H9 (cell line): ENCODE measurements around the gene NHLH1. TPM values are rescaled to one million over a fixed set of nuclear protein-coding genes. Genes with fewer than 3 reads are reported as not detected.
"Not testable (repeated sequence)": the region's sequence is repeated elsewhere in the genome, so short reads cannot be mapped to it uniquely, and the experiment has no call there.

Experiments used
- DNase-seq: peaks from one replicate; pipeline ENCODE4 v3.0.0-alpha.2; 2017
- H2AFZ ChIP-seq: one replicate; pipeline ENCODE4 v1.6.1; 2013; ENCODE audit warnings: mild to moderate bottlenecking, low read length, control low read depth, moderate library complexity
- H2AK5ac ChIP-seq: 2 replicates; pipeline ENCODE4 v1.6.1; 2013; ENCODE audit warnings: low read length, control low read depth, mixed read lengths; ENCODE audit not compliant: insufficient read length
- H2BK120ac ChIP-seq: one replicate; pipeline ENCODE4 v1.6.1; 2013; ENCODE audit warnings: low read depth, mild to moderate bottlenecking, low read length, control low read depth, inconsistent platforms; ENCODE audit not compliant: poor library complexity, severe bottlenecking
- H2BK12ac ChIP-seq: 2 replicates; pipeline ENCODE4 v1.6.1; 2013; ENCODE audit warnings: low read length, control low read depth, mixed read lengths, low read depth; ENCODE audit not compliant: insufficient read length
- H2BK15ac ChIP-seq: 2 replicates; pipeline ENCODE4 v1.6.1; 2013; ENCODE audit warnings: low read depth, low read length, control low read depth
- H2BK20ac ChIP-seq: one replicate; pipeline ENCODE4 v1.6.1; 2013; ENCODE audit warnings: low read depth, mild to moderate bottlenecking, low read length, control low read depth, inconsistent platforms; ENCODE audit not compliant: poor library complexity, severe bottlenecking
- H2BK5ac ChIP-seq: 2 replicates; pipeline ENCODE4 v1.6.1; 2013; ENCODE audit warnings: low read length, control low read depth, mixed read lengths; ENCODE audit not compliant: insufficient read length
- H3K14ac ChIP-seq: 2 replicates; pipeline ENCODE4 v1.6.1; 2013; ENCODE audit warnings: low read length, control low read depth; ENCODE audit not compliant: insufficient read depth
- H3K18ac ChIP-seq: 2 replicates; pipeline ENCODE4 v1.6.1; 2013; ENCODE audit warnings: low read depth, mild to moderate bottlenecking, mixed read lengths, low read length, control low read depth; ENCODE audit not compliant: insufficient read length
- H3K23ac ChIP-seq: 2 replicates; pipeline ENCODE4 v1.6.1; 2013; ENCODE audit warnings: low read length, control low read depth, mixed read lengths, low read depth; ENCODE audit not compliant: insufficient read length
- H3K23me2 ChIP-seq: 2 replicates; pipeline ENCODE4 v1.6.1; 2013; ENCODE audit warnings: low read depth, mild to moderate bottlenecking, mixed read lengths, low read length, control low read depth; ENCODE audit not compliant: insufficient read length, poor library complexity, severe bottlenecking
- H3K27ac ChIP-seq: 2 replicates; pipeline ENCODE4 v1.5.1; 2013; ENCODE audit warnings: low read length, control low read depth, mixed read lengths, low read depth; ENCODE audit not compliant: insufficient read length
- H3K27me3 ChIP-seq: 2 replicates; pipeline ENCODE4 v1.6.1; 2013; ENCODE audit warnings: low read length, control low read depth, inconsistent platforms; ENCODE audit not compliant: insufficient read depth
- H3K4ac ChIP-seq: 2 replicates; pipeline ENCODE4 v1.6.1; 2013; ENCODE audit warnings: low read depth, mild to moderate bottlenecking, control low read depth, inconsistent platforms, low read length, moderate library complexity
- H3K4me1 ChIP-seq: 2 replicates; pipeline ENCODE4 v1.6.1; 2013; ENCODE audit warnings: low read length, control low read depth, inconsistent platforms; ENCODE audit not compliant: insufficient read depth
- H3K4me2 ChIP-seq: 2 replicates; pipeline ENCODE4 v1.6.1; 2013; ENCODE audit warnings: low read length, control low read depth, mixed read lengths; ENCODE audit not compliant: insufficient read length, insufficient read depth
- H3K56ac ChIP-seq: 2 replicates; pipeline ENCODE4 v1.6.1; 2013; ENCODE audit warnings: low read depth, mild to moderate bottlenecking, mixed read lengths, low read length, control low read depth; ENCODE audit not compliant: insufficient read length
- H3K79me1 ChIP-seq: 2 replicates; pipeline ENCODE4 v1.6.1; 2013; ENCODE audit warnings: low read depth, mild to moderate bottlenecking, moderate library complexity, low read length, control low read depth, inconsistent platforms; ENCODE audit not compliant: insufficient read depth, poor library complexity, severe bottlenecking
- H3K79me2 ChIP-seq: 2 replicates; pipeline ENCODE4 v1.6.1; 2013; ENCODE audit warnings: low read length, control low read depth, inconsistent platforms; ENCODE audit not compliant: insufficient read depth
- H3K9ac ChIP-seq: 2 replicates; pipeline ENCODE4 v1.6.1; 2013; ENCODE audit warnings: low read length, control low read depth, mixed read lengths; ENCODE audit not compliant: insufficient read length; ENCODE audit errors: extremely low read depth
- H3K9me3 ChIP-seq: one replicate; pipeline ENCODE4 v1.6.1; 2013; ENCODE audit warnings: low read depth, low read length, inconsistent platforms; ENCODE audit not compliant: control insufficient read depth
- H3T11ph ChIP-seq: one replicate; pipeline ENCODE4 v1.6.1; 2013; ENCODE audit warnings: mild to moderate bottlenecking, low read length, control low read depth, inconsistent platforms
- H4K20me1 ChIP-seq: one replicate; pipeline ENCODE4 v1.6.1; 2013; ENCODE audit not compliant: control insufficient read depth, insufficient read length, insufficient read depth
- H4K5ac ChIP-seq: 2 replicates; pipeline ENCODE4 v1.6.1; 2013; ENCODE audit warnings: low read depth, mild to moderate bottlenecking, mixed read lengths, low read length, control low read depth; ENCODE audit not compliant: insufficient read length
- H4K8ac ChIP-seq: replicated peaks from 2 replicates; pipeline ENCODE4 v1.6.1; 2013; ENCODE audit warnings: low read length, control low read depth, mixed read lengths, low read depth; ENCODE audit not compliant: insufficient read length
- H4K91ac ChIP-seq: 2 replicates; pipeline ENCODE4 v1.6.1; 2013; ENCODE audit warnings: low read depth, mild to moderate bottlenecking, moderate library complexity, mixed read lengths, low read length, control low read depth; ENCODE audit not compliant: insufficient read length
- H3K27ac Mint-ChIP-seq, 3 experiments: 2 replicates in 2 of 3; 3 replicates in 1 of 3; pipeline ENCODE4 v1.8.0; 2020 to 2021; ENCODE audit warnings: mixed read lengths in 3 of 3, mild to moderate bottlenecking in 1 of 3, moderate library complexity in 1 of 3
- H3K27me3 Mint-ChIP-seq: 2 replicates; pipeline ENCODE4 v1.8.0; 2021; ENCODE audit warnings: low read depth, mild to moderate bottlenecking, moderate library complexity, mixed read lengths
- H3K36me3 Mint-ChIP-seq, 3 experiments: 2 replicates in 2 of 3; 3 replicates in 1 of 3; pipeline ENCODE4 v1.8.0; 2020 to 2021; ENCODE audit warnings: low read depth in 3 of 3, mixed read lengths in 3 of 3; ENCODE audit not compliant: insufficient read depth in 1 of 3
- H3K4me1 Mint-ChIP-seq, 2 experiments: 2 replicates each; pipeline ENCODE4 v1.8.0; 2020; ENCODE audit warnings: mixed read lengths in 2 of 2
- H3K4me3 Mint-ChIP-seq, 2 experiments: 2 replicates in 1 of 2; 3 replicates in 1 of 2; pipeline ENCODE4 v1.8.0; 2020 to 2021; ENCODE audit warnings: mild to moderate bottlenecking in 2 of 2, mixed read lengths in 2 of 2, moderate library complexity in 1 of 2
- H3K9me3 Mint-ChIP-seq, 2 experiments: 2 replicates in 1 of 2; 3 replicates in 1 of 2; pipeline ENCODE4 v1.8.0; 2020; ENCODE audit warnings: mild to moderate bottlenecking in 2 of 2, mixed read lengths in 2 of 2, moderate library complexity in 1 of 2
- WGBS: extraction: QIAGEN DNeasy Blood & Tissue Kit; methylation state at CpG from one replicate; pipeline ENCODE4 v1.1.7; 2013; ENCODE audit warnings: missing lambda C conversion rate, low lambda C conversion rate, mixed read lengths; ENCODE audit not compliant: insufficient read length; ENCODE audit errors: extremely low coverage; 5-methylcytosine and 5-hydroxymethylcytosine counted together
- total RNA-seq: library from RNA; stranded (reverse); gene quantifications from 2 replicates; pipeline ENCODE4 v1.2.1, GENCODE V29; 2021
- TF ChIP-seq, protein P1 (sequence below): fragments of 200-600 bp; sonication (generic); conservative IDR thresholded peaks from 3 replicates; pipeline ENCODE4 v1.8.0; 2021; ENCODE audit warnings: antibody characterized with exemption, mild to moderate bottlenecking

NHLH1 gene
- total RNA-seq, 1 experiment from 2014 or later, result 1.5 TPM

DNA sequence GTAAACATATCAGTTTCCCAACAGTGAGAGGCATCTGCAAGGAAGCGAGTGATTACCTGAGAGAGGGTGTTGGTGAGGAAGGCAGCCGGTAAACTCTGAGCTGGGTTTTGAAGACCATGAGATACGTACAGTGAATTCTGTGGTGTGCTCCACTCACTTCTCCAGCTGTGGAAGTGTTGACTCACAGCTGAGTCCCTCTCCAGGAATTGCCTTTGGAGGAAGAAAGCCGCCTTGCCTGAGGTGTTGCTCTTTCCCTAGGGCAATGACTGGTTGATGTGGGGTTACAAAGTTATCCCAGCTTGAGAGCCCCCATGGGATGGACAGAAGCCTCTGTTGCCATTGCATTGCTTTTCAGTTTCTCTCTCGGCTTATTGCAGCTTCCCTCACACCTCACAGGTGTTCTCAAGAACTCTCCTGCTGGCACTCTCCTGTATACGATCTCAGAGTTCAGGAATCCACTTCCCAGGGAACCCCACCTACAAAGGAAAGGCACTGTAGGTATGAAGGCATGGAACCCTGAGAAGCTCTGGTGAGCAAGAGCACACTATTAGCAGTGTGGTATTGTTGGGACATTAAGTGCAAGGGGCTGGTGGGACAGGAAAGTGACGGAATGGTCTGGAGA is 10.8 kb downstream of the NHLH1 start:
- Histone ChIP-seq H2BK5ac (no peak overlapping the region), H3K56ac (no peak overlapping the region), H2BK120ac (no peak overlapping the region), H3K4me1 (peaks cover 20% of the 10 kb centered on the region), H2AK5ac (no peak overlapping the region), H2BK15ac (no peak overlapping the region), H4K91ac (no peak overlapping the region), H4K8ac (no peak overlapping the region), H4K20me1 (no peaks in the 10 kb centered on the region), H3K4ac (no peak overlapping the region), H3K23ac (no peak overlapping the region), H2AFZ (no peak overlapping the region), H3K27ac (no peak overlapping the region), H4K5ac (no peak overlapping the region), H3K14ac (no peak overlapping the region), H3K79me2 (no peaks in the 10 kb centered on the region), H3T11ph (no peak overlapping the region), H3K9me3 (no peaks in the 10 kb centered on the region), H3K4me2 (no peak overlapping the region), H2BK20ac (no peak overlapping the region), H2BK12ac (no peak overlapping the region), H3K23me2 (peaks cover 7% of the 10 kb centered on the region), H3K79me1 (no peaks in the 10 kb centered on the region), H3K27me3 (no peaks in the 10 kb centered on the region), H3K9ac (no peak overlapping the region), H3K18ac (no peak overlapping the region)
- H3K9me3 Mint-ChIP-seq, result no peaks in the 10 kb centered on the region; a peak in 1 of 5 replicates
- TF ChIP-seq, protein P1, sequence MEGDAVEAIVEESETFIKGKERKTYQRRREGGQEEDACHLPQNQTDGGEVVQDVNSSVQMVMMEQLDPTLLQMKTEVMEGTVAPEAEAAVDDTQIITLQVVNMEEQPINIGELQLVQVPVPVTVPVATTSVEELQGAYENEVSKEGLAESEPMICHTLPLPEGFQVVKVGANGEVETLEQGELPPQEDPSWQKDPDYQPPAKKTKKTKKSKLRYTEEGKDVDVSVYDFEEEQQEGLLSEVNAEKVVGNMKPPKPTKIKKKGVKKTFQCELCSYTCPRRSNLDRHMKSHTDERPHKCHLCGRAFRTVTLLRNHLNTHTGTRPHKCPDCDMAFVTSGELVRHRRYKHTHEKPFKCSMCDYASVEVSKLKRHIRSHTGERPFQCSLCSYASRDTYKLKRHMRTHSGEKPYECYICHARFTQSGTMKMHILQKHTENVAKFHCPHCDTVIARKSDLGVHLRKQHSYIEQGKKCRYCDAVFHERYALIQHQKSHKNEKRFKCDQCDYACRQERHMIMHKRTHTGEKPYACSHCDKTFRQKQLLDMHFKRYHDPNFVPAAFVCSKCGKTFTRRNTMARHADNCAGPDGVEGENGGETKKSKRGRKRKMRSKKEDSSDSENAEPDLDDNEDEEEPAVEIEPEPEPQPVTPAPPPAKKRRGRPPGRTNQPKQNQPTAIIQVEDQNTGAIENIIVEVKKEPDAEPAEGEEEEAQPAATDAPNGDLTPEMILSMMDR, result no peak
- peak; percentile 33 for DNase-seq
- H3K4me1 Mint-ChIP-seq, result peaks cover 41 to 47% of the 10 kb centered on the region in 2 experiments
- no peaks in the 10 kb centered on the region for H3K27me3 Mint-ChIP-seq
- no peaks in the 10 kb centered on the region for H3K36me3 Mint-ChIP-seq
- 0 out of 7 replicates have a peak overlapping the region, but pooled peaks of 1 of the 3 experiments have one; percentile 4 for H3K27ac Mint-ChIP-seq
- no peak overlapping the region for H3K4me3 Mint-ChIP-seq
- WGBS, result no CpG with 5 or more reads among the region's 7 CpGs

DNA sequence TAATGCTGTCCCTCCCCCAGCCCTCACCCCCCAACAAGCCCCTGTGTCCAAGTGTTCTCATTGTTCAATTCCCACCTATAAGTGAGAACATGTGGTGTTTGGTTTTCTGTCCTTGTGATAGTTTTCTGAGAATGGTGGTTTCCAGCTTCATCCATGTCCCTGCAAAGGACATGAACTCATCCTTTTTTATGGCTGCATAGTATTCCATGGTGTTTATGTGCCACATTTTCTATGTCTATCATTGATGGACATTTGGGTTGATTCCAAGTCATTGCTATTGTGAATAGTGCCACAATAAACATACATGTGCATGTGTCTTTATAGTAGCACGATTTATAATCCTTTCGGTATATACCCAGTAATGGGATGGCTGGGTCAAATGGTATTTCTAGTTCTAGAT is 17.9 kb downstream of the NHLH1 start:
- not testable (repeated sequence) for H2BK5ac ChIP-seq, H2AK5ac ChIP-seq, H2BK120ac ChIP-seq, DNase-seq, H3K9me3 ChIP-seq, H3K27ac Mint-ChIP-seq, H3K4me1 Mint-ChIP-seq, H2BK20ac ChIP-seq, H3K27me3 ChIP-seq, H4K5ac ChIP-seq, H3K14ac ChIP-seq, H4K91ac ChIP-seq, H4K8ac ChIP-seq, H3K23me2 ChIP-seq, H3K4ac ChIP-seq, H3K9me3 Mint-ChIP-seq, H3K4me2 ChIP-seq, H2BK15ac ChIP-seq, H3K23ac ChIP-seq, H3K27me3 Mint-ChIP-seq, H2BK12ac ChIP-seq, H3K9ac ChIP-seq, H3K36me3 Mint-ChIP-seq, H2AFZ ChIP-seq, H3T11ph ChIP-seq, H3K79me2 ChIP-seq, H3K18ac ChIP-seq, H3K4me1 ChIP-seq, H3K56ac ChIP-seq, H3K27ac ChIP-seq, H3K79me1 ChIP-seq, H4K20me1 ChIP-seq, H3K4me3 Mint-ChIP-seq
- no CpG with 5 or more reads among the region's 2 CpGs for WGBS
